Activated naive CD4-positive, alpha-beta T cell treated with anti-CD3 and anti-CD28 coated beads, Interleukin-2, amount 10 ng/mL, durations not matched to agents 7 days and 5 days (primary cell): ENCODE data around the gene HSPA8.
"Not testable (repeated sequence)": the region's sequence is repeated elsewhere in the genome, so short reads cannot be mapped to it uniquely, and the experiment has no call there.

Experiments
- CTCF ChIA-PET: fragments of 350-600 bp; sonication (Branson Sonifier 250); formaldehyde crosslinking; loops from one replicate; lab custom pipeline; 2021; ENCODE audit warnings: antibody characterized with exemption; lab: Charles Lee
- DNase-seq: peaks from one replicate; pipeline ENCODE4 v3.0.0-alpha.2; 2020
- H3K27ac Mint-ChIP-seq: one replicate; pipeline ENCODE4 v1.8.0; 2021; ENCODE audit warnings: mild to moderate bottlenecking, moderate library complexity, mixed read lengths
- H3K27me3 Mint-ChIP-seq: one replicate; pipeline ENCODE4 v1.8.0; 2021; ENCODE audit warnings: mild to moderate bottlenecking, mixed read lengths
- H3K36me3 Mint-ChIP-seq: one replicate; pipeline ENCODE4 v1.8.0; 2021; ENCODE audit warnings: mixed read lengths
- H3K4me1 Mint-ChIP-seq: one replicate; pipeline ENCODE4 v1.8.0; 2021; ENCODE audit warnings: mixed read lengths
- H3K4me3 Mint-ChIP-seq: one replicate; pipeline ENCODE4 v1.8.0; 2021; ENCODE audit warnings: mild to moderate bottlenecking, moderate library complexity, mixed read lengths
- H3K9me3 Mint-ChIP-seq: one replicate; pipeline ENCODE4 v1.8.0; 2021; ENCODE audit warnings: mixed read lengths

The HSPA8 gene

GRCh38 chr11:123061403-123062157 is at the start of gene HSPA8:
HSPA8 (minus strand) TSS chr11:123062136; CDS start chr11:123061324, 812 bp downstream.
- Mint-ChIP-seq H3K9me3 (no peaks in the 10 kb centered on the region), H3K4me1 (peaks cover 53% of the 10 kb centered on the region), H3K27ac (peak within 1 kb of the TSS; percentile 99), H3K36me3 (peaks cover 68% of the 10 kb centered on the region), H3K4me3 (peak within 1 kb of the TSS; percentile 99), H3K27me3 (peaks cover 7% of the 10 kb centered on the region)
- peak; percentile 79 for DNase-seq
- CTCF ChIA-PET = interaction anchor here (0.8 to 1.8 kb wide), 7 partner anchors 10 to 208 kb away, joined by 3 to 4 read pairs (median 3); no protein-coding TSS in a partner anchor

- Mint-ChIP-seq H3K36me3 (no peaks in the 10 kb centered on the region), H3K4me3 (no peak overlapping the region)
Observed at GRCh38 chr11:123111465-123111864, 49.5 kb upstream of the HSPA8 start.

GRCh38 chr11:123110397-123110796 is 48.5 kb upstream of the HSPA8 start:
- H3K9me3 Mint-ChIP-seq = no peaks in the 10 kb centered on the region
- H3K27me3 Mint-ChIP-seq = peaks cover 20% of the 10 kb centered on the region
- CTCF ChIA-PET = interaction anchor here (0.7 to 9.7 kb wide), 17 partner anchors 8 to 368 kb away, joined by 3 to 163 read pairs (median 5); no protein-coding TSS in a partner anchor
- H3K36me3 Mint-ChIP-seq = no peaks in the 10 kb centered on the region
- no peak overlapping the region for H3K4me3 Mint-ChIP-seq
- no peak overlapping the region for H3K27ac Mint-ChIP-seq
- peak; percentile 25 for DNase-seq
- peaks cover 15% of the 10 kb centered on the region for H3K4me1 Mint-ChIP-seq

More at GRCh38 chr11:123111465-123111864, 49.5 kb upstream of the HSPA8 start:
- no peak for DNase-seq
- H3K4me1 Mint-ChIP-seq = peaks cover 15% of the 10 kb centered on the region
- CTCF ChIA-PET = interaction anchor here (0.7 to 9.7 kb wide), 21 partner anchors 9 to 367 kb away, joined by 3 to 163 read pairs (median 4); no protein-coding TSS in a partner anchor
- peaks cover 3% of the 10 kb centered on the region for H3K9me3 Mint-ChIP-seq
- no peak overlapping the region for H3K27ac Mint-ChIP-seq
- H3K27me3 Mint-ChIP-seq = peaks cover 20% of the 10 kb centered on the region

GRCh38 chr11:123107945-123108495 is 46.1 kb upstream of the HSPA8 start:
- no peak for DNase-seq
- H3K9me3 Mint-ChIP-seq = no peaks in the 10 kb centered on the region
- H3K4me3 Mint-ChIP-seq = no peak overlapping the region
- CTCF ChIA-PET = interaction anchor here (0.8 to 9.7 kb wide), 7 partner anchors 29 to 300 kb away, joined by 3 to 163 read pairs (median 4); no protein-coding TSS in a partner anchor
- H3K4me1 Mint-ChIP-seq = peaks cover 19% of the 10 kb centered on the region
- H3K36me3 Mint-ChIP-seq = no peaks in the 10 kb centered on the region
- H3K27me3 Mint-ChIP-seq = peaks cover 11% of the 10 kb centered on the region
- H3K27ac Mint-ChIP-seq = no peak overlapping the region

GRCh38 chr11:123104697-123105096 is 42.8 kb upstream of the HSPA8 start:
- no peak for DNase-seq
- Mint-ChIP-seq H3K4me1 (peaks cover 30% of the 10 kb centered on the region), H3K9me3 (no peaks in the 10 kb centered on the region), H3K27me3 (peaks cover 11% of the 10 kb centered on the region), H3K36me3 (no peaks in the 10 kb centered on the region), H3K27ac (no peak overlapping the region), H3K4me3 (no peak overlapping the region)
- CTCF ChIA-PET = interaction anchor here (0.6 to 5.2 kb wide), 4 partner anchors 18 to 381 kb away, joined by 3 to 55 read pairs (median 32); no protein-coding TSS in a partner anchor

GRCh38 chr11:123103326-123103980 is 41.5 kb upstream of the HSPA8 start:
- Mint-ChIP-seq H3K27ac (peak overlapping the region; percentile 4), H3K36me3 (no peaks in the 10 kb centered on the region), H3K27me3 (peaks cover 7% of the 10 kb centered on the region), H3K4me1 (peaks cover 32% of the 10 kb centered on the region), H3K9me3 (no peaks in the 10 kb centered on the region), H3K4me3 (no peak overlapping the region)
- peak; percentile 51 for DNase-seq
- CTCF ChIA-PET = interaction anchor here (0.6 to 5.2 kb wide), 25 partner anchors 8 to 607 kb away, joined by 3 to 55 read pairs (median 4); no protein-coding TSS in a partner anchor

GRCh38 chr11:123100379-123101085 is 38.6 kb upstream of the HSPA8 start:
- no peaks in the 10 kb centered on the region for H3K27me3 Mint-ChIP-seq

GRCh38 chr11:123098990-123099389 is 37.1 kb upstream of the HSPA8 start:
- H3K4me1 Mint-ChIP-seq = peaks cover 35% of the 10 kb centered on the region
- no peaks in the 10 kb centered on the region for H3K36me3 Mint-ChIP-seq
- no peak overlapping the region for H3K4me3 Mint-ChIP-seq
- CTCF ChIA-PET = interaction anchor here (0.6 to 1.7 kb wide), 2 partner anchors 10 to 350 kb away, joined by 3 to 5 read pairs; no protein-coding TSS in a partner anchor
- H3K9me3 Mint-ChIP-seq = no peaks in the 10 kb centered on the region
- no peak overlapping the region for H3K27ac Mint-ChIP-seq
- no peak for DNase-seq
- no peaks in the 10 kb centered on the region for H3K27me3 Mint-ChIP-seq

More at GRCh38 chr11:123100379-123101085, 38.6 kb upstream of the HSPA8 start:
- Mint-ChIP-seq H3K36me3 (no peaks in the 10 kb centered on the region), H3K4me3 (peak overlapping the region; percentile 22), H3K4me1 (peaks cover 35% of the 10 kb centered on the region), H3K27ac (peak overlapping the region; percentile 78), H3K9me3 (no peaks in the 10 kb centered on the region)
- DNase-seq = no peak
- CTCF ChIA-PET = interaction anchor here (1.0 to 4.2 kb wide), 5 partner anchors 11 to 145 kb away, joined by 4 to 31 read pairs (median 5); no protein-coding TSS in a partner anchor

GRCh38 chr11:123093739-123094138 is 31.8 kb upstream of the HSPA8 start:
- Mint-ChIP-seq H3K27ac (no peak overlapping the region), H3K9me3 (no peaks in the 10 kb centered on the region), H3K36me3 (no peaks in the 10 kb centered on the region), H3K27me3 (no peaks in the 10 kb centered on the region), H3K4me1 (peaks cover 27% of the 10 kb centered on the region), H3K4me3 (no peak overlapping the region)
- CTCF ChIA-PET = interaction anchor here (1.0 kb wide), 1 partner anchor 9 kb away, joined by 6 read pairs; no protein-coding TSS in a partner anchor
- no peak for DNase-seq

GRCh38 chr11:123091506-123091905 is 29.6 kb upstream of the HSPA8 start:
- peaks cover 46% of the 10 kb centered on the region for H3K4me1 Mint-ChIP-seq
- peaks cover under 1% of the 10 kb centered on the region for H3K36me3 Mint-ChIP-seq
- no peaks in the 10 kb centered on the region for H3K27me3 Mint-ChIP-seq
- no peak overlapping the region for H3K27ac Mint-ChIP-seq
- DNase-seq = no peak
- H3K9me3 Mint-ChIP-seq = no peaks in the 10 kb centered on the region
- CTCF ChIA-PET = interaction anchor here (1.0 to 1.1 kb wide), 2 partner anchors 19 to 37 kb away, joined by 3 to 5 read pairs; no protein-coding TSS in a partner anchor
- no peak overlapping the region for H3K4me3 Mint-ChIP-seq

- CTCF ChIA-PET = interaction anchor here (0.8 to 0.9 kb wide), 2 partner anchors 28 to 36 kb away, joined by 3 read pairs; partner anchors contain the start of gene HSPA8
- H3K27me3 Mint-ChIP-seq, H3K9me3 Mint-ChIP-seq, H3K36me3 Mint-ChIP-seq, H3K4me3 Mint-ChIP-seq, DNase-seq: not testable (repeated sequence)
- Mint-ChIP-seq H3K4me1 (peaks cover 58% of the 10 kb centered on the region), H3K27ac (peak overlapping the region; percentile 7)
Observed at GRCh38 chr11:123090168-123090567, 28.2 kb upstream of the HSPA8 start.

GRCh38 chr11:123088896-123089295 is 27.0 kb upstream of the HSPA8 start:
- CTCF ChIA-PET = interaction anchor here (0.8 to 4.7 kb wide), 7 partner anchors 11 to 158 kb away, joined by 3 to 31 read pairs (median 3); partner anchors contain the start of gene HSPA8
- DNase-seq, H3K4me3 Mint-ChIP-seq, H3K27me3 Mint-ChIP-seq, H3K9me3 Mint-ChIP-seq, H3K36me3 Mint-ChIP-seq: not testable (repeated sequence)
- peaks cover 66% of the 10 kb centered on the region for H3K4me1 Mint-ChIP-seq
- peak overlapping the region; percentile 97 for H3K27ac Mint-ChIP-seq

GRCh38 chr11:123087657-123088056 is 25.7 kb upstream of the HSPA8 start:
- not testable (repeated sequence) for H3K27me3 Mint-ChIP-seq, H3K9me3 Mint-ChIP-seq
- peak overlapping the region; percentile 97 for H3K27ac Mint-ChIP-seq
- H3K36me3 Mint-ChIP-seq = peaks cover 12% of the 10 kb centered on the region
- CTCF ChIA-PET = interaction anchor here (0.8 to 4.7 kb wide), 8 partner anchors 9 to 162 kb away, joined by 3 to 31 read pairs (median 3); partner anchors contain the start of gene HSPA8
- DNase-seq = peak; percentile 68
- peak overlapping the region; percentile 29 for H3K4me3 Mint-ChIP-seq
- H3K4me1 Mint-ChIP-seq = peaks cover 78% of the 10 kb centered on the region
